NCI-H748 treated with DMSO at 0.1 percent for 48 hours (cell line): ENCODE data around the gene PRDM15.

ENCODE experiments used
- DNase-seq: peaks from one replicate; lab custom pipeline; 2025; lab: John Stamatoyannopoulos, UW

PRDM15 gene

GRCh38 chr21:41863439-41863740 is 15.8 kb downstream of the PRDM15 start:
- no peak for DNase-seq

GRCh38 chr21:41861987-41862386 is 17.2 kb downstream of the PRDM15 start:
- no peak for DNase-seq

GRCh38 chr21:41861255-41861654 is 17.9 kb downstream of the PRDM15 start:
- DNase-seq: no peak

GRCh38 chr21:41859297-41859980 is 19.7 kb downstream of the PRDM15 start:
- DNase-seq: no peak

- DNase-seq: no peak
Measured at GRCh38 chr21:41858466-41859296, 20.5 kb downstream of the PRDM15 start.

GRCh38 chr21:41857771-41858300 is 21.3 kb downstream of the PRDM15 start:
- no peak for DNase-seq

- DNase-seq: no peak
Measured at GRCh38 chr21:41856572-41856971, 22.6 kb downstream of the PRDM15 start.

GRCh38 chr21:41854426-41854995 is 24.6 kb downstream of the PRDM15 start:
- DNase-seq: no peak

GRCh38 chr21:41852929-41853320 is 26.2 kb downstream of the PRDM15 start:
- DNase-seq: no peak

- no peak for DNase-seq
Measured at GRCh38 chr21:41852151-41852928, 26.8 kb downstream of the PRDM15 start.

- no peak for DNase-seq
Measured at GRCh38 chr21:41851090-41851790, 27.9 kb downstream of the PRDM15 start.

GRCh38 chr21:41850085-41850484 is 29.1 kb downstream of the PRDM15 start:
- DNase-seq: no peak

- DNase-seq: no peak
Measured at GRCh38 chr21:41848958-41849580, 30.1 kb downstream of the PRDM15 start.

GRCh38 chr21:41848533-41848932 is 30.6 kb downstream of the PRDM15 start:
- DNase-seq: no peak

- no peak for DNase-seq
Measured at GRCh38 chr21:41847066-41847804, 31.9 kb downstream of the PRDM15 start.

- DNase-seq: no peak
Measured at GRCh38 chr21:41846536-41846935, 32.6 kb downstream of the PRDM15 start.

- no peak for DNase-seq
Measured at GRCh38 chr21:41846033-41846317, 33.2 kb downstream of the PRDM15 start.

- no peak for DNase-seq
Measured at GRCh38 chr21:41845310-41846032, 33.7 kb downstream of the PRDM15 start.

- no peak for DNase-seq
Measured at GRCh38 chr21:41843584-41843983, 35.6 kb downstream of the PRDM15 start.

- DNase-seq: no peak
Measured at GRCh38 chr21:41840880-41841279, 38.3 kb downstream of the PRDM15 start.
